Progenitor cell of endocrine pancreas (in vitro differentiated cells): Measurements from ENCODE around the gene MSL1. TPM values are rescaled to one million over a fixed set of nuclear protein-coding genes. Genes with fewer than 3 reads are reported as not detected.
A peak's percentile ranks its signal among the peaks of the same experiment; 100 is the strongest.

Experiments
- DNase-seq: peaks from one replicate; pipeline ENCODE4 v3.0.0; 2021; ENCODE audit warnings: low spot score; ENCODE audit not compliant: unreplicated experiment
- H3K27ac Mint-ChIP-seq: 2 replicates; pipeline ENCODE4 v1.8.0; 2021; ENCODE audit warnings: mild to moderate bottlenecking, moderate library complexity, mixed read lengths
- H3K27me3 Mint-ChIP-seq: 2 replicates; pipeline ENCODE4 v1.8.0; 2021; ENCODE audit warnings: mixed read lengths
- H3K36me3 Mint-ChIP-seq: 2 replicates; pipeline ENCODE4 v1.8.0; 2022; ENCODE audit warnings: mixed read lengths; ENCODE audit not compliant: insufficient read depth
- H3K4me1 Mint-ChIP-seq: 2 replicates; pipeline ENCODE4 v1.8.0; 2021; ENCODE audit warnings: low read depth, mixed read lengths
- H3K4me3 Mint-ChIP-seq: 2 replicates; pipeline ENCODE4 v1.8.0; 2021; ENCODE audit warnings: low read depth, mild to moderate bottlenecking, moderate library complexity, mixed read lengths
- H3K9me3 Mint-ChIP-seq: 2 replicates; pipeline ENCODE4 v1.8.0; 2021; ENCODE audit warnings: low read depth, mixed read lengths
- total RNA-seq: library from RNA; stranded (reverse); gene quantifications from 2 replicates; pipeline ENCODE4 v1.2.1, GENCODE V29; 2021
- TF ChIP-seq, protein P1 (sequence below): fragments of 200-600 bp; sonication (generic); IDR thresholded peaks from one replicate; pipeline ENCODE4 v1.5.0; 2021; ENCODE audit warnings: antibody characterized with exemption, mild to moderate bottlenecking; ENCODE audit not compliant: unreplicated experiment

MSL1 gene
- total RNA-seq, 1 donor from 2014 or later = 143 TPM

- TF ChIP-seq, protein P1, sequence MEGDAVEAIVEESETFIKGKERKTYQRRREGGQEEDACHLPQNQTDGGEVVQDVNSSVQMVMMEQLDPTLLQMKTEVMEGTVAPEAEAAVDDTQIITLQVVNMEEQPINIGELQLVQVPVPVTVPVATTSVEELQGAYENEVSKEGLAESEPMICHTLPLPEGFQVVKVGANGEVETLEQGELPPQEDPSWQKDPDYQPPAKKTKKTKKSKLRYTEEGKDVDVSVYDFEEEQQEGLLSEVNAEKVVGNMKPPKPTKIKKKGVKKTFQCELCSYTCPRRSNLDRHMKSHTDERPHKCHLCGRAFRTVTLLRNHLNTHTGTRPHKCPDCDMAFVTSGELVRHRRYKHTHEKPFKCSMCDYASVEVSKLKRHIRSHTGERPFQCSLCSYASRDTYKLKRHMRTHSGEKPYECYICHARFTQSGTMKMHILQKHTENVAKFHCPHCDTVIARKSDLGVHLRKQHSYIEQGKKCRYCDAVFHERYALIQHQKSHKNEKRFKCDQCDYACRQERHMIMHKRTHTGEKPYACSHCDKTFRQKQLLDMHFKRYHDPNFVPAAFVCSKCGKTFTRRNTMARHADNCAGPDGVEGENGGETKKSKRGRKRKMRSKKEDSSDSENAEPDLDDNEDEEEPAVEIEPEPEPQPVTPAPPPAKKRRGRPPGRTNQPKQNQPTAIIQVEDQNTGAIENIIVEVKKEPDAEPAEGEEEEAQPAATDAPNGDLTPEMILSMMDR = no peak
- peaks cover 2% of the 10 kb centered on the region for H3K36me3 Mint-ChIP-seq
- H3K27ac Mint-ChIP-seq = peak within 1 kb of the TSS; percentile 96
- H3K4me1 Mint-ChIP-seq = peaks cover 49% of the 10 kb centered on the region
- DNase-seq = no peak
- H3K4me3 Mint-ChIP-seq = peak within 1 kb of the TSS; percentile 72
- H3K9me3 Mint-ChIP-seq = no peaks in the 10 kb centered on the region
- no peaks in the 10 kb centered on the region for H3K27me3 Mint-ChIP-seq
These were observed 21.4 kb upstream of the MSL1 start, which contains the start of gene NR1D1 for GRCh38 chr17:40100419-40100668. Gene NR1D1, minus strand, starts transcription at chr17:40100589. Its CDS starts 495 bp downstream, at chr17:40100094.

- DNase-seq = peak; percentile 91
- TF ChIP-seq, protein P1 = no peak
- Mint-ChIP-seq H3K27ac (peak overlapping the region; percentile 96), H3K9me3 (no peaks in the 10 kb centered on the region), H3K4me1 (peaks cover 49% of the 10 kb centered on the region), H3K27me3 (no peaks in the 10 kb centered on the region), H3K4me3 (peak overlapping the region; percentile 72), H3K36me3 (peaks cover 2% of the 10 kb centered on the region)
These were observed 21.0 kb upstream of the MSL1 start for GRCh38 chr17:40100669-40101366.

- no peak for DNase-seq
- peaks cover 50% of the 10 kb centered on the region for H3K4me1 Mint-ChIP-seq
- H3K9me3 Mint-ChIP-seq = no peaks in the 10 kb centered on the region
- no peaks in the 10 kb centered on the region for H3K36me3 Mint-ChIP-seq
- peaks cover 5% of the 10 kb centered on the region for H3K27me3 Mint-ChIP-seq
- peak overlapping the region; percentile 96 for H3K27ac Mint-ChIP-seq
- H3K4me3 Mint-ChIP-seq = peak overlapping the region; percentile 72
- TF ChIP-seq, protein P1 = no peak
These were observed 20.2 kb upstream of the MSL1 start for GRCh38 chr17:40101367-40102210.

GRCh38 chr17:40103071-40103661, 18.6 kb upstream of the MSL1 start:
- H3K27me3 Mint-ChIP-seq = peaks cover 17% of the 10 kb centered on the region
- H3K4me3 Mint-ChIP-seq = peak overlapping the region; percentile 33
- H3K27ac Mint-ChIP-seq = peak overlapping the region; percentile 95
- TF ChIP-seq, protein P1 = no peak
- no peaks in the 10 kb centered on the region for H3K9me3 Mint-ChIP-seq
- no peak for DNase-seq
- H3K36me3 Mint-ChIP-seq = no peaks in the 10 kb centered on the region
- peaks cover 63% of the 10 kb centered on the region for H3K4me1 Mint-ChIP-seq

GRCh38 chr17:40103688-40104087, 18.1 kb upstream of the MSL1 start:
- Mint-ChIP-seq H3K9me3 (no peaks in the 10 kb centered on the region), H3K27ac (peak overlapping the region; percentile 95), H3K4me3 (peak overlapping the region; percentile 33), H3K4me1 (peaks cover 62% of the 10 kb centered on the region), H3K36me3 (no peaks in the 10 kb centered on the region), H3K27me3 (peaks cover 17% of the 10 kb centered on the region)
- no peak for DNase-seq
- TF ChIP-seq, protein P1 = no peak
